Panc1 (cell line): ENCODE measurements around the gene ARG2.

Experiments
- CTCF ChIP-seq: fragments of 450-650 bp; IDR thresholded peaks from 2 replicates; pipeline ENCODE4 v1.5.1; 2017; ENCODE audit warnings: mild to moderate bottlenecking
- POLR2AphosphoS5 ChIP-seq: IDR thresholded peaks from 2 replicates; pipeline ENCODE4 v1.6.1; 2012; ENCODE audit warnings: mild to moderate bottlenecking, low read depth, low read length, moderate library complexity
- REST ChIP-seq, 2 experiments: IDR thresholded peaks; 2 replicates each; pipeline ENCODE4 v1.6.1; 2011 to 2012; ENCODE audit warnings: low read depth in 2 of 2, control low read depth in 1 of 2, low read length in 1 of 2, mild to moderate bottlenecking in 1 of 2, moderate library complexity in 1 of 2; ENCODE audit not compliant: insufficient read depth in 1 of 2
- SIN3A ChIP-seq: IDR thresholded peaks from 2 replicates; pipeline ENCODE4 v1.6.1; 2012; ENCODE audit warnings: low read depth, mild to moderate bottlenecking, low read length, moderate library complexity, borderline replicate concordance; ENCODE audit not compliant: insufficient read depth

GRCh38 chr14:67607646-67608045, 12.1 kb upstream of the ARG2 start:
- TF ChIP-seq SIN3A, result no peak
- no peak for TF ChIP-seq CTCF
- TF ChIP-seq POLR2AphosphoS5, result no peak
- TF ChIP-seq REST (IDR thresholded peaks at IDR 0.05; ENCODE audit: insufficient read depth in 1 of 2, low read depth in 2 of 2, low read length in 1 of 2), result no peak
